H1 (cell line): ENCODE data around the gene RAPGEF5. TPM values are rescaled to one million over a fixed set of nuclear protein-coding genes. Genes with fewer than 3 reads are reported as not detected.

Experiments used
- EP300 ChIP-seq, 2 experiments: IDR thresholded peaks; 1 replicate in 1 of 2; 2 replicates in 1 of 2; pipeline ENCODE4 v1.6.1; 2011 to 2012; ENCODE audit warnings: low read depth in 2 of 2, low read length in 2 of 2, mild to moderate bottlenecking in 2 of 2, borderline replicate concordance in 1 of 2, inconsistent platforms in 1 of 2, moderate library complexity in 1 of 2
- HDAC2 ChIP-seq, 2 experiments: fragments of 300-600 bp in 1 of 2; sonication (generic) in 1 of 2; IDR thresholded peaks; 2 replicates each; pipeline ENCODE4 v1.6.1; 2011 to 2012; ENCODE audit warnings: low read depth in 2 of 2, low read length in 2 of 2, mild to moderate bottlenecking in 2 of 2, moderate library complexity in 2 of 2, borderline replicate concordance in 1 of 2, inconsistent platforms in 1 of 2
- RAD21 ChIP-seq, 2 experiments: IDR thresholded peaks in 1 of 2; conservative IDR thresholded peaks in 1 of 2; 2 replicates each; pipeline ENCODE4 v1.6.1; 2011; ENCODE audit warnings: low read depth in 2 of 2, low read length in 2 of 2, improper control_type of control experiment in 1 of 2, inconsistent platforms in 1 of 2, mild to moderate bottlenecking in 1 of 2, moderate library complexity in 1 of 2
- SIX5 ChIP-seq: IDR thresholded peaks from 2 replicates; pipeline ENCODE4 v1.6.1; 2011; ENCODE audit warnings: mild to moderate bottlenecking, low read depth, low read length
- polyA plus RNA-seq, 7 experiments: library from polyadenylated mRNA; depleted of rRNA in 3 of 7; stranded (reverse) in 5 of 7; unstranded in 2 of 7; fragments of >200 nt in 5 of 7; fragments of 200-250 nt in 2 of 7; gene quantifications; 1 replicate in 5 of 7; 2 replicates in 1 of 7; 4 replicates in 1 of 7; pipeline versions ENCODE4 v1.2.1 to v1.2.3, GENCODE V29; 2011 to 2013; ENCODE audit warnings: missing spikeins in 2 of 7, mixed read lengths in 2 of 7
- total RNA-seq: library from RNA; stranded (reverse); fragmentation: NEBNext Ultra II Directional; extraction: Animal tissue kit (Norgen Biotek cat#: 25700); gene quantifications from 2 replicates; pipeline ENCODE4 v1.2.1, GENCODE V29; 2021

The RAPGEF5 gene
- total and polyA plus RNA-seq, 2 of the 8 experiments (the other 6 are each of a cell fraction or from before 2014, with no cell fraction given): 4.4 to 22.9 TPM

DNA sequence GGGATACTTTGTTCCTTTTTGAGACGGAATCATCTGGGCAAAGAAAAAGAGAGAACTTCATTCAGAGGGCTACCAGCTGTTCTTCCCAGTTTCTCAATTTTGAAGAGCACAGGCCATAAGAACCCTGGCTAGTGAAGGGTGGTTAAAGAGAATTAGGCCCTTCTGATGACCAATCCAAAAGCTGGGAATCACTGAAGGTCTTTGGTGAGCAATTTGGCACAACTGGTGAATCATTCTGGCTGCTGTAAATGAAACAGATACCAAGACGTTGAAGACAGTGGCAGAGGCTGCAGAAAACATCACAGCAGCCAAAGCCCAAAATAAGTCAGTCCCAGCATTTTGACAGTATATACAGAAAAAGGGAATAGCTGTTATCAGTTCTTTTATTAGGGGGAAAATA is 5.1 kb downstream of the RAPGEF5 start (continued):
- TF ChIP-seq SIX5: no peak
- TF ChIP-seq EP300 (IDR thresholded peaks at IDR 0.05; ENCODE audit: borderline replicate concordance in 1 of 2, low read depth in 2 of 2, low read length in 2 of 2): no peak
- no peak for TF ChIP-seq HDAC2 (IDR thresholded peaks at IDR 0.05; ENCODE audit: borderline replicate concordance in 1 of 2, low read depth in 2 of 2, low read length in 2 of 2)
- no peak for TF ChIP-seq RAD21 (IDR thresholded peaks at IDR 0.05 in 1 of 2, conservative IDR thresholded peaks at IDR 0.05 in 1 of 2; ENCODE audit: low read depth in 2 of 2, low read length in 2 of 2)
- TF ChIP-seq, all 59 proteins: peak for 0
